ENCODE data around the gene C2orf69. TPM values are rescaled to one million over a fixed set of nuclear protein-coding genes. Genes with fewer than 3 reads are reported as not detected.

C2orf69 gene
- total RNA-seq, 4 donors from 2014 or later, result 8.5 to 12.3 (median 9.0) TPM

- Histone ChIP-seq H3K9me3 (peaks cover 0 to 10% (median 0%) of the 10 kb centered on the region in 4 donors), H3K27me3 (no peaks in the 10 kb centered on the region), H3K27ac (no peak overlapping the region), H3K36me3 (no peaks in the 10 kb centered on the region), H3K4me1 (no peaks in the 10 kb centered on the region), H3K4me3 (no peak overlapping the region)
- no peak for DNase-seq
- TF ChIP-seq POLR2A (IDR thresholded peaks at IDR 0.05) (no peak), CTCF (IDR thresholded peaks at IDR 0.05) (no peak)
Measured at GRCh38 chr2:199869653-199870052, 41.4 kb upstream of the C2orf69 start.

GRCh38 chr2:199870581-199870980 lies 40.5 kb upstream of the C2orf69 start:
- H3K27ac ChIP-seq, result no peak overlapping the region
- no peaks in the 10 kb centered on the region for H3K27me3 ChIP-seq
- H3K4me1 ChIP-seq, result no peaks in the 10 kb centered on the region
- no peaks in the 10 kb centered on the region for H3K36me3 ChIP-seq
- TF ChIP-seq CTCF (IDR thresholded peaks at IDR 0.05) (no peak), POLR2A (IDR thresholded peaks at IDR 0.05) (no peak)
- DNase-seq, result no peak
- H3K4me3 ChIP-seq, result no peak overlapping the region
- peaks cover 0 to 11% (median 0%) of the 10 kb centered on the region in 4 donors for H3K9me3 ChIP-seq

GRCh38 chr2:199874209-199874608 lies 36.9 kb upstream of the C2orf69 start:
- no peak for DNase-seq
- no peak overlapping the region for H3K4me3 ChIP-seq
- no peaks in the 10 kb centered on the region for H3K4me1 ChIP-seq
- no peaks in the 10 kb centered on the region for H3K36me3 ChIP-seq
- H3K27ac ChIP-seq, result no peak overlapping the region
- peaks cover 0 to 11% (median 0%) of the 10 kb centered on the region in 4 donors for H3K9me3 ChIP-seq
- no peak for TF ChIP-seq POLR2A (IDR thresholded peaks at IDR 0.05)
- no peak for TF ChIP-seq CTCF (IDR thresholded peaks at IDR 0.05)
- H3K27me3 ChIP-seq, result no peaks in the 10 kb centered on the region

GRCh38 chr2:199875400-199875799 lies 35.7 kb upstream of the C2orf69 start:
- no peaks in the 10 kb centered on the region for H3K4me1 ChIP-seq
- H3K27me3 ChIP-seq, result no peaks in the 10 kb centered on the region

GRCh38 chr2:199882667-199883066 lies 28.4 kb upstream of the C2orf69 start:
- Histone ChIP-seq H3K4me1 (no peaks in the 10 kb centered on the region), H3K27me3 (no peaks in the 10 kb centered on the region), H3K9me3 (no peaks in the 10 kb centered on the region), H3K36me3 (no peaks in the 10 kb centered on the region), H3K27ac (no peak overlapping the region), H3K4me3 (no peak overlapping the region)
- DNase-seq, result no peak
- TF ChIP-seq CTCF (IDR thresholded peaks at IDR 0.05), result no peak
- no peak for TF ChIP-seq POLR2A (IDR thresholded peaks at IDR 0.05)

More at GRCh38 chr2:199875400-199875799, 35.7 kb upstream of the C2orf69 start:
- DNase-seq, result no peak
- Histone ChIP-seq H3K9me3 (peaks cover 0 to 11% (median 0%) of the 10 kb centered on the region in 4 donors), H3K4me3 (no peak overlapping the region), H3K36me3 (no peaks in the 10 kb centered on the region), H3K27ac (no peak overlapping the region)
- TF ChIP-seq POLR2A (IDR thresholded peaks at IDR 0.05) (no peak), CTCF (IDR thresholded peaks at IDR 0.05) (no peak)

Measured in Peyer's patch (tissue), 4 donors.